Testis (tissue), 2 donors: Measurements from ENCODE around the gene ACTR1A.
A peak's percentile ranks its signal among the peaks of the same experiment; 100 is the strongest.

Source experiments
- CTCF ChIP-seq, 3 experiments: fragments of 450-650 bp in 2 of 3; fragments of 200-600 bp in 1 of 3; sonication (generic) in 1 of 3; IDR thresholded peaks; one replicate each; pipeline ENCODE4 v1.5.1; 2016 to 2019; ENCODE audit warnings: antibody characterized with exemption in 3 of 3, mild to moderate bottlenecking in 2 of 3, moderate library complexity in 1 of 3
- POLR2A ChIP-seq: fragments of 450-650 bp; IDR thresholded peaks from one replicate; pipeline ENCODE4 v1.6.1; 2017; ENCODE audit warnings: antibody characterized with exemption, mild to moderate bottlenecking, moderate library complexity

- TF ChIP-seq CTCF (IDR thresholded peaks at IDR 0.05): peak; percentile 87 to 96 (median 89)
- peak; percentile 51 for TF ChIP-seq POLR2A
These were observed 1.0 kb upstream of the ACTR1A start, which contains the start of gene SUFU for GRCh38 chr10:102503264-102504178.
